ENCODE data around the gene SLIT3. TPM values are rescaled to one million over a fixed set of nuclear protein-coding genes. Genes with fewer than 3 reads are reported as not detected.

SLIT3 gene
- polyA plus RNA-seq, 1 of the 3 experiments (the other 2 are of a cell fraction) = 119 TPM

- 89% methylated on average over 7 of the region's 7 CpGs for WGBS (ENCODE audit: low lambda C conversion rate)
- POLR2A ChIA-PET = interaction anchor here (0.6 to 5.5 kb wide), 8 partner anchors 8 to 184 kb away, joined by 3 to 37 read pairs (median 5); no protein-coding TSS in a partner anchor
Measured at GRCh38 chr5:168836603-168837231, 464.2 kb downstream of the SLIT3 start.

GRCh38 chr5:168833936-168834335 lies 467.0 kb downstream of the SLIT3 start:
- TF ChIP-seq FOXJ3 (CRISPR knock-in tag; IDR thresholded peaks at IDR 0.05) = no peak
- no peak overlapping the region for H3K4me2 ChIP-seq
- H3K9me3 ChIP-seq = no peaks in the 10 kb centered on the region
- no peaks in the 10 kb centered on the region for H4K20me1 ChIP-seq (ENCODE audit: insufficient read depth)
- peaks cover 0 to 78% of the 10 kb centered on the region in 2 experiments; a peak in 2 of 4 replicates for H3K4me1 ChIP-seq (ENCODE audit: control insufficient read depth in 1 of 2, insufficient read depth in 2 of 2, low read depth in 1 of 2, low read length in 1 of 2)
- ChIA-PET CTCF (interaction anchor here (1.5 kb wide), 1 partner anchor 154 kb away, joined by 4 read pairs; no protein-coding TSS in a partner anchor), POLR2A (interaction anchor here (0.6 to 2.3 kb wide), 9 partner anchors 8 to 656 kb away, joined by 3 to 13 read pairs (median 5); no protein-coding TSS in a partner anchor)
- H3K27ac ChIP-seq (ENCODE audit: low read depth in 2 of 2, low read length in 1 of 2) = peak overlapping the region in 1 of 2 experiments; percentile 87; a peak in 2 of 4 replicates
- 64% methylated on average over 4 of the region's 4 CpGs for WGBS (ENCODE audit: low lambda C conversion rate)
- H3K4me3 ChIP-seq (ENCODE audit: low read depth in 2 of 2, low read length in 1 of 2) = no peak overlapping the region
- no peaks in the 10 kb centered on the region for H3K27me3 ChIP-seq (ENCODE audit: insufficient read depth)
- no peaks in the 10 kb centered on the region for H3K9me2 ChIP-seq
- no peak overlapping the region for H3K9ac ChIP-seq
- no peak overlapping the region for H2AFZ ChIP-seq (ENCODE audit: low read depth)
- H3K36me3 ChIP-seq (replicated peaks in 1 of 2; ENCODE audit: control insufficient read depth in 1 of 2, insufficient read depth in 2 of 2, low read length in 1 of 2) = peaks cover 0 to 76% of the 10 kb centered on the region in 2 experiments
- no peak for DNase-seq
- no peaks in the 10 kb centered on the region for H3K79me2 ChIP-seq (ENCODE audit: insufficient read depth)
- peaks cover 6% of the 10 kb centered on the region for H3F3A ChIP-seq (replicated peaks; ENCODE audit: insufficient read depth)

More at GRCh38 chr5:168836603-168837231, 464.2 kb downstream of the SLIT3 start:
- CTCF ChIA-PET = interaction anchor here (0.9 to 2.6 kb wide), 8 partner anchors 10 to 110 kb away, joined by 3 to 10 read pairs (median 4); no protein-coding TSS in a partner anchor
- Histone ChIP-seq H3K4me2 (no peak overlapping the region), H3K9ac (no peak overlapping the region), H3K9me2 (no peaks in the 10 kb centered on the region), H4K20me1 (ENCODE audit: insufficient read depth) (no peaks in the 10 kb centered on the region), H3F3A (replicated peaks; ENCODE audit: insufficient read depth) (peaks cover 6% of the 10 kb centered on the region), H3K27ac (ENCODE audit: low read depth in 2 of 2, low read length in 1 of 2) (peak overlapping the region in 1 of 2 experiments; percentile 96; a peak in 2 of 4 replicates), H3K4me1 (ENCODE audit: control insufficient read depth in 1 of 2, insufficient read depth in 2 of 2, low read depth in 1 of 2, low read length in 1 of 2) (peaks cover 0 to 60% of the 10 kb centered on the region in 2 experiments; a peak in 2 of 4 replicates), H3K79me2 (ENCODE audit: insufficient read depth) (no peaks in the 10 kb centered on the region; the same call in 1 of the 2 replicates), H3K27me3 (ENCODE audit: insufficient read depth) (no peaks in the 10 kb centered on the region), H3K4me3 (ENCODE audit: low read depth in 2 of 2, low read length in 1 of 2) (peak overlapping the region in 1 of 2 experiments; percentile 25; a peak in 1 of 4 replicates), H2AFZ (ENCODE audit: low read depth) (no peak overlapping the region), H3K9me3 (no peaks in the 10 kb centered on the region), H3K36me3 (replicated peaks in 1 of 2; ENCODE audit: control insufficient read depth in 1 of 2, insufficient read depth in 2 of 2, low read length in 1 of 2) (peaks cover 0 to 82% of the 10 kb centered on the region in 2 experiments)
- TF ChIP-seq RFX5 (IDR thresholded peaks at IDR 0.05; ENCODE audit: low read length) = no peak
- DNase-seq = no peak

DNA sequence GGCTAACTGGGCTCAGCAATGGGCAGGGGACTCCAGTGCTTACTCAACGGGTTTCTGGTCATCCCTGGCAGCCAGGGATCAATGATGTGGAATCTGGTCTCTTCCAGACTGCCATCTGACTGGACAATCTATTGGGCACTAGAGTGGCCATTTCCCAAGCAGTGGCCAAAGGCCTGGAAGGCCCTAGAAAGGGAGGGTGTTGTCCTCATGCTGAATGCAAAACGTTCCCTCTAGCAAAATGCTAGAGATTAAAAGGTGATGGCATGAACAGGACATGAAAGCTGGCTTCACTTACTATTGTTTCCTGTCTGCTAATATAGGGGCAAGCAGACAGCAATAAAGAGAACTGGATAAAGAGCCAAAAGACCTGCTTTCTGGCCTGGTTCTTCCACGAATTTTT lies 467.6 kb downstream of the SLIT3 start:
- ChIA-PET POLR2A (interaction anchor here (0.7 to 2.3 kb wide), 10 partner anchors 9 to 83 kb away, joined by 3 to 13 read pairs (median 4); no protein-coding TSS in a partner anchor), CTCF (interaction anchor here (0.8 to 1.5 kb wide), 2 partner anchors 17 to 153 kb away, joined by 3 to 4 read pairs; no protein-coding TSS in a partner anchor)
- Histone ChIP-seq H3K9me3 (no peaks in the 10 kb centered on the region), H3K4me3 (ENCODE audit: low read depth in 2 of 2, low read length in 1 of 2) (no peak overlapping the region), H3K4me2 (no peak overlapping the region), H3K36me3 (replicated peaks in 1 of 2; ENCODE audit: control insufficient read depth in 1 of 2, insufficient read depth in 2 of 2, low read length in 1 of 2) (peaks cover 0 to 70% of the 10 kb centered on the region in 2 experiments), H3K4me1 (ENCODE audit: control insufficient read depth in 1 of 2, insufficient read depth in 2 of 2, low read depth in 1 of 2, low read length in 1 of 2) (peaks cover 0 to 78% of the 10 kb centered on the region in 2 experiments; a peak in 2 of 4 replicates), H4K20me1 (ENCODE audit: insufficient read depth) (no peaks in the 10 kb centered on the region), H3F3A (replicated peaks; ENCODE audit: insufficient read depth) (peaks cover 6% of the 10 kb centered on the region), H3K9me2 (no peaks in the 10 kb centered on the region), H2AFZ (ENCODE audit: low read depth) (no peak overlapping the region), H3K9ac (no peak overlapping the region), H3K27me3 (ENCODE audit: insufficient read depth) (no peaks in the 10 kb centered on the region), H3K79me2 (ENCODE audit: insufficient read depth) (no peaks in the 10 kb centered on the region), H3K27ac (ENCODE audit: low read depth in 2 of 2, low read length in 1 of 2) (peak overlapping the region in 1 of 2 experiments; percentile 87; a peak in 2 of 4 replicates)
- WGBS (ENCODE audit: low lambda C conversion rate) = 23% methylated on average over 3 of the region's 3 CpGs
- TF ChIP-seq ELF1 (IDR thresholded peaks at IDR 0.05) (no peak), GATA2 (CRISPR knock-in tag; IDR thresholded peaks at IDR 0.05) (peak; percentile 67), TEAD4 (IDR thresholded peaks at IDR 0.05; ENCODE audit: borderline replicate concordance, insufficient read depth) (no peak), RCOR1 (IDR thresholded peaks at IDR 0.05; ENCODE audit: low read length) (peak; percentile 74), YY1 (IDR thresholded peaks at IDR 0.05; ENCODE audit: low read depth) (no peak), MXI1 (IDR thresholded peaks at IDR 0.05; ENCODE audit: low read depth, low read length) (0 out of 2 replicates have a peak, but pooled peaks have one; percentile 39), RAD21 (IDR thresholded peaks at IDR 0.05; ENCODE audit: low read length) (peak; percentile 2; the same call in 1 of the 2 replicates), FOXJ3 (CRISPR knock-in tag; IDR thresholded peaks at IDR 0.05) (0 out of 2 replicates have a peak, but pooled peaks have one; percentile 32), EP300 (IDR thresholded peaks at IDR 0.05; ENCODE audit: borderline replicate concordance in 1 of 2, low read depth in 1 of 2, low read length in 1 of 2) (peak in 1 of 2 experiments; percentile 78; a peak in 1 of 4 replicates)
- TF ChIP-seq, protein P1, sequence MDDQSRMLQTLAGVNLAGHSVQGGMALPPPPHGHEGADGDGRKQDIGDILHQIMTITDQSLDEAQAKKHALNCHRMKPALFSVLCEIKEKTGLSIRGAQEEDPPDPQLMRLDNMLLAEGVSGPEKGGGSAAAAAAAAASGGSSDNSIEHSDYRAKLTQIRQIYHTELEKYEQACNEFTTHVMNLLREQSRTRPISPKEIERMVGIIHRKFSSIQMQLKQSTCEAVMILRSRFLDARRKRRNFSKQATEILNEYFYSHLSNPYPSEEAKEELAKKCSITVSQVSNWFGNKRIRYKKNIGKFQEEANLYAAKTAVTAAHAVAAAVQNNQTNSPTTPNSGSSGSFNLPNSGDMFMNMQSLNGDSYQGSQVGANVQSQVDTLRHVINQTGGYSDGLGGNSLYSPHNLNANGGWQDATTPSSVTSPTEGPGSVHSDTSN (IDR thresholded peaks at IDR 0.05) = no peak
- no peak for DNase-seq

Data from SK-N-SH (cell line).